Fibroblast of lung (primary cell): ENCODE measurements around the gene CPOX. TPM values are rescaled to one million over a fixed set of nuclear protein-coding genes. Genes with fewer than 3 reads are reported as not detected.
A peak's percentile ranks its signal among the peaks of the same experiment; 100 is the strongest.

Experiments used
- DNase-seq, 2 donors: peaks; one replicate each; pipeline versions ENCODE4 v3.0.0 to v3.0.0-alpha.2; 2010; ENCODE audit warnings: low read depth in 2 of 2
- H2AFZ ChIP-seq: 2 replicates; pipeline ENCODE4 v1.5.1; 2012; ENCODE audit warnings: low read length, control low read depth, inconsistent platforms
- H3K27ac ChIP-seq: 2 replicates; pipeline ENCODE4 v1.5.1; 2011; ENCODE audit warnings: low read length, control low read depth; ENCODE audit not compliant: insufficient read depth
- H3K27me3 ChIP-seq: 2 replicates; pipeline ENCODE4 v1.5.1; 2011; ENCODE audit warnings: mild to moderate bottlenecking, low read length; ENCODE audit not compliant: control insufficient read depth, insufficient read depth
- H3K36me3 ChIP-seq: 2 replicates; pipeline ENCODE4 v1.5.1; 2011; ENCODE audit warnings: low read length; ENCODE audit not compliant: control insufficient read depth, insufficient read depth
- H3K4me1 ChIP-seq: 2 replicates; pipeline ENCODE4 v1.5.1; 2011; ENCODE audit warnings: low read length; ENCODE audit not compliant: control insufficient read depth, insufficient read depth; ENCODE audit errors: extremely low read depth
- H3K4me2 ChIP-seq: 2 replicates; pipeline ENCODE4 v1.5.1; 2011; ENCODE audit warnings: low read length, control low read depth; ENCODE audit not compliant: insufficient read depth; ENCODE audit errors: extremely low read depth
- H3K4me3 ChIP-seq, 4 experiments: fragments of 200-600 bp in 1 of 4; sonication (generic) in 1 of 4; replicated peaks in 1 of 4; 2 replicates each; pipeline ENCODE4 v1.5.1; 2011 to 2016; ENCODE audit warnings: low read length in 4 of 4, low read depth in 3 of 4, mild to moderate bottlenecking in 3 of 4, control low read depth in 2 of 4, inconsistent platforms in 1 of 4, mixed read lengths in 1 of 4; ENCODE audit not compliant: insufficient read depth in 1 of 4; ENCODE audit errors: control extremely low read depth in 1 of 4
- H3K79me2 ChIP-seq: 2 replicates; pipeline ENCODE4 v1.5.1; 2012; ENCODE audit warnings: mild to moderate bottlenecking, low read length, inconsistent platforms; ENCODE audit not compliant: control insufficient read depth, insufficient read depth
- H3K9ac ChIP-seq: 2 replicates; pipeline ENCODE4 v1.5.1; 2011; ENCODE audit warnings: mild to moderate bottlenecking, low read length, control low read depth; ENCODE audit not compliant: insufficient read depth
- H3K9me3 ChIP-seq: 2 replicates; pipeline ENCODE4 v1.5.1; 2012; ENCODE audit warnings: low read depth, low read length; ENCODE audit not compliant: control insufficient read depth, insufficient read depth
- H4K20me1 ChIP-seq: 2 replicates; pipeline ENCODE4 v1.5.1; 2011; ENCODE audit warnings: low read length; ENCODE audit not compliant: control insufficient read depth, insufficient read depth; ENCODE audit errors: extremely low read depth
- CTCF ChIP-seq, 2 donors: IDR thresholded peaks in 1 of 2; conservative IDR thresholded peaks in 1 of 2; 1 replicate in 1 of 2; 2 replicates in 1 of 2; pipeline ENCODE4 v1.5.1; 2011 to 2012; ENCODE audit warnings: low read length in 2 of 2, control low read depth in 1 of 2, inconsistent platforms in 1 of 2, low read depth in 1 of 2, mild to moderate bottlenecking in 1 of 2
- EZH2 ChIP-seq: IDR thresholded peaks from 2 replicates; pipeline ENCODE4 v1.5.1; 2012; ENCODE audit warnings: low read length, control low read depth, mild to moderate bottlenecking; ENCODE audit errors: missing control alignments
- polyA plus RNA-seq, 2 donors: library from polyadenylated mRNA; depleted of rRNA in 1 of 2; stranded (reverse) in 1 of 2; unstranded in 1 of 2; fragments of >200 nt; gene quantifications; 2 replicates each; pipeline ENCODE4 v1.2.1, GENCODE V29; 2011 to 2012; ENCODE audit warnings: missing spikeins in 1 of 2
- total RNA-seq: library from RNA; depleted of rRNA; stranded (reverse); fragments of >200 nt; gene quantifications from 2 replicates; pipeline ENCODE4 v1.2.1, GENCODE V29; 2014

Gene CPOX
- total and polyA plus RNA-seq, 2 donors (not counting 1 experiment from before 2014, with no cell fraction given), result 17.3 to 25.1 TPM

GRCh38 chr3:98603580-98603979, 10.2 kb upstream of the CPOX start:
- Histone ChIP-seq H3K4me1 (no peaks in the 10 kb centered on the region), H3K4me3 (no peak overlapping the region), H3K36me3 (no peaks in the 10 kb centered on the region), H3K27ac (no peak overlapping the region), H3K9ac (no peak overlapping the region), H2AFZ (no peak overlapping the region), H4K20me1 (no peaks in the 10 kb centered on the region), H3K79me2 (no peaks in the 10 kb centered on the region), H3K27me3 (no peaks in the 10 kb centered on the region), H3K4me2 (no peak overlapping the region), H3K9me3 (no peaks in the 10 kb centered on the region)
- TF ChIP-seq EZH2 (no peak), CTCF (conservative IDR thresholded peaks at IDR 0.05 in 1 of 2, IDR thresholded peaks at IDR 0.05 in 1 of 2; ENCODE audit: low read depth in 1 of 2, low read length in 2 of 2) (no peak)
- no peak for DNase-seq

GRCh38 chr3:98602078-98602678, 8.8 kb upstream of the CPOX start:
- Histone ChIP-seq H3K36me3 (no peaks in the 10 kb centered on the region), H3K4me1 (no peaks in the 10 kb centered on the region), H4K20me1 (no peaks in the 10 kb centered on the region), H3K27ac (no peak overlapping the region), H2AFZ (no peak overlapping the region), H3K27me3 (no peaks in the 10 kb centered on the region), H3K79me2 (no peaks in the 10 kb centered on the region), H3K9ac (no peak overlapping the region), H3K9me3 (no peaks in the 10 kb centered on the region), H3K4me2 (no peak overlapping the region), H3K4me3 (no peak overlapping the region)
- peak; percentile 62 to 78 for TF ChIP-seq CTCF (conservative IDR thresholded peaks at IDR 0.05 in 1 of 2, IDR thresholded peaks at IDR 0.05 in 1 of 2; ENCODE audit: low read depth in 1 of 2, low read length in 2 of 2)
- no peak for TF ChIP-seq EZH2
- DNase-seq, result peak; percentile 66 to 83

- Histone ChIP-seq H3K27ac (no peak overlapping the region), H3K4me2 (no peak overlapping the region), H3K9me3 (no peaks in the 10 kb centered on the region), H2AFZ (no peak overlapping the region), H3K4me1 (no peaks in the 10 kb centered on the region), H4K20me1 (no peaks in the 10 kb centered on the region), H3K27me3 (no peaks in the 10 kb centered on the region), H3K9ac (no peak overlapping the region), H3K4me3 (no peak overlapping the region), H3K36me3 (no peaks in the 10 kb centered on the region), H3K79me2 (no peaks in the 10 kb centered on the region)
- DNase-seq, result no peak
- TF ChIP-seq EZH2 (no peak), CTCF (conservative IDR thresholded peaks at IDR 0.05 in 1 of 2, IDR thresholded peaks at IDR 0.05 in 1 of 2; ENCODE audit: low read depth in 1 of 2, low read length in 2 of 2) (no peak)
Measured at GRCh38 chr3:98601180-98601579, 7.8 kb upstream of the CPOX start.
